ENCODE data around the gene NEURL1.
A peak's percentile ranks its signal among the peaks of the same experiment; 100 is the strongest.

DNA sequence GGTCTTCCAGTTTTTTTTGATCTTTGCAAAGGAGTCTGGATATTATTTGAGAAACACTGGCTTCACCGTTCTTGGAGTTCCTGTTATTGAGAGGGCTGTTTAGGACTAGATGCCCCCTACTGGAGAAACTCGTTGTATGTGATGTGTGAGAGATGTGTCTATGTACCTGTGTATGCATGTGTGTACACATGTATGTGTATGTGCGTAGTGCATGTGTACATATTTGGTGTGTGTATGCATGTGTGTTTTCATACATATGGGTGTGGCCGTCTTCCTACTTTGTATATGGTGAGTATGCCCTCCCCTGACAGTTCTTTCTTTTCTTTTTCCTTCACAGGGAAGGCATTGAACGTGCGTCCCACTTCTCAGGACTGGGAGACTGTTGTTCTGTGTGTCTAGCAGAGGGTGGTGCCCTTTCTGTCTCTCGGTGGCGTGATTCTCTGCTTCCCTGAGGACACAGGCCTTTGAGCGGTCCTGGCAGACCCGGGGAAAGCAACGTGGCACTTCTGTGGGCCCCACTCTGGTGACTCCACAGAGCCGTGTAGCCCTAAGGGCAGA, 11.5 kb upstream of the NEURL1 start:
- TF ChIP-seq, protein P1, sequence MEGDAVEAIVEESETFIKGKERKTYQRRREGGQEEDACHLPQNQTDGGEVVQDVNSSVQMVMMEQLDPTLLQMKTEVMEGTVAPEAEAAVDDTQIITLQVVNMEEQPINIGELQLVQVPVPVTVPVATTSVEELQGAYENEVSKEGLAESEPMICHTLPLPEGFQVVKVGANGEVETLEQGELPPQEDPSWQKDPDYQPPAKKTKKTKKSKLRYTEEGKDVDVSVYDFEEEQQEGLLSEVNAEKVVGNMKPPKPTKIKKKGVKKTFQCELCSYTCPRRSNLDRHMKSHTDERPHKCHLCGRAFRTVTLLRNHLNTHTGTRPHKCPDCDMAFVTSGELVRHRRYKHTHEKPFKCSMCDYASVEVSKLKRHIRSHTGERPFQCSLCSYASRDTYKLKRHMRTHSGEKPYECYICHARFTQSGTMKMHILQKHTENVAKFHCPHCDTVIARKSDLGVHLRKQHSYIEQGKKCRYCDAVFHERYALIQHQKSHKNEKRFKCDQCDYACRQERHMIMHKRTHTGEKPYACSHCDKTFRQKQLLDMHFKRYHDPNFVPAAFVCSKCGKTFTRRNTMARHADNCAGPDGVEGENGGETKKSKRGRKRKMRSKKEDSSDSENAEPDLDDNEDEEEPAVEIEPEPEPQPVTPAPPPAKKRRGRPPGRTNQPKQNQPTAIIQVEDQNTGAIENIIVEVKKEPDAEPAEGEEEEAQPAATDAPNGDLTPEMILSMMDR (IDR thresholded peaks at IDR 0.05): peak; percentile 24 to 57 (median 44)
- TF ChIP-seq POLR2A (IDR thresholded peaks at IDR 0.05): no peak

All from vagina (tissue), 2 donors.